HG03280 (cell line): ENCODE results near the gene ADCY6.

ENCODE experiments used
- ATAC-seq: cut with Tn5 transposase; IDR thresholded peaks from one replicate; pipeline ENCODE4 v1.9.1; 2021; ENCODE audit warnings: mild to moderate bottlenecking, moderate library complexity; ENCODE audit not compliant: unreplicated experiment

ADCY6 gene

DNA sequence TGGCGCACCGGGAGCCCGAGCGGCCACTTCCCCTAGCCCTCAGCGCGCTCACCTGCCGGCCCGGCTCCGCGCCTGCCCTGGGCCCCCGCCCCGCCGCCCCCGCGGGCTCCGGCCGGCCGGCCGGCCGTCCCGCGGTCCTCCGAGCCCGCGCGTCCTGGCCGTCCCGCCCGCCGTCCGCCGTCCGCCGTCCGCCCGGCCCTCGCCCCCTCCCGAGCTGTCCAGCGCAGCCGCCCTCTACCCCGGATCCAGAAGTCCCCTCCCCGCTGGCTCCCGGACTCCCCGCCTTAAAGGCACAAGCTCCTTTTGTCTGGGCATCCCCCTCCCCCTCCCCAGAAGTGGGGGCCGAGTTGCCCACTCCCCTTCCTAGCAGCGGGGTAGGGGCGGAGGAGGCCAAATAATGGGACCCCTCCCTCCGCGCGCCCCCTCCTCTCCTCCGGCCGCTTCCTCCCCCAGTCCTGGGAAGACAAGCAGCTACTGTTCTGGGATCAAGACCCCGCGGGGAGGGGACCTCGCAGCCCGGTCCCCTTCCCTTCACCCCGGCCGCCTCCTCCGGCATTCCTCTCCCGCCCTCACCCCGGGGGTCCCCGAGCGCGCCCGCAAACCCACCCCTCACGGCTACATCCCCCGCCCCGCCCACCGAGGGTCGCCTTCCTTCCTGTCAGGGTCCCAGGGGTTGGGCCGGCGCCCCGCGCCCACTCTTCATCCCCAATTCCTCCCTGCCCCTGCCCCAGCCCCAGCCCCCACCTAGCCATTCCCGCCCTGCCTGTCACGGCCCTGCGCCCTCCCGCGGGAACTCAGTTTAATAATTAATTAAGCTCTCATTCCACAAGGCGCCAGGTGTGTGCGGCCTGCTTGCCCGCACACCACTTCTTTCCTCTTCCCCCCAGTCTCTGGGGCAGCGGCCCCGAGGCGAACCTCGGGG lies at the start of gene ADCY6:
TSS of gene ADCY6 (minus strand) at position 236 of the 922 bp plus-strand sequence. CDS start 5,655 bp downstream, outside the sequence.
- ATAC-seq = no peak

DNA sequence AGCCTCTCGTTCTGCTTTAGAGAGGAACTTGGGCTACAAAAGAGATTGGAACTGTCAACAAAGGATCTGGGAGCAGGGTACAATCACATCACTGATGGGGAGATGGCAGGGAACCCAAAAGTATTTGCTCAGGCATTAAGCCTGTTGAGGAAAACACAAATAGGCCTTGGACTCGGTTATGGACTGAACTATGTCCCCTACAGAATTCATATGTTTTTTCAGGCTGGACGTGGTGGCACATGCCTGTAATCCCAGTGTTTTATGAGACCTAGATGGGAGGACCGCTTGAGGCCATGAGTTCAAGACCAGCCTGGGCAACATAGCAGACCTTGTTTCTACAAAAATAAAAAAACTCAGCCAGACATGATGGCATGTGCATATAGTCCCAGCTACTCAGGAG lies 49.2 kb upstream of the ADCY6 start:
- no peak for ATAC-seq

- ATAC-seq = no peak
These were observed 43.6 kb upstream of the ADCY6 start for GRCh38 chr12:48832321-48833060.

GRCh38 chr12:48831257-48831656 lies 42.4 kb upstream of the ADCY6 start:
- ATAC-seq = no peak

DNA sequence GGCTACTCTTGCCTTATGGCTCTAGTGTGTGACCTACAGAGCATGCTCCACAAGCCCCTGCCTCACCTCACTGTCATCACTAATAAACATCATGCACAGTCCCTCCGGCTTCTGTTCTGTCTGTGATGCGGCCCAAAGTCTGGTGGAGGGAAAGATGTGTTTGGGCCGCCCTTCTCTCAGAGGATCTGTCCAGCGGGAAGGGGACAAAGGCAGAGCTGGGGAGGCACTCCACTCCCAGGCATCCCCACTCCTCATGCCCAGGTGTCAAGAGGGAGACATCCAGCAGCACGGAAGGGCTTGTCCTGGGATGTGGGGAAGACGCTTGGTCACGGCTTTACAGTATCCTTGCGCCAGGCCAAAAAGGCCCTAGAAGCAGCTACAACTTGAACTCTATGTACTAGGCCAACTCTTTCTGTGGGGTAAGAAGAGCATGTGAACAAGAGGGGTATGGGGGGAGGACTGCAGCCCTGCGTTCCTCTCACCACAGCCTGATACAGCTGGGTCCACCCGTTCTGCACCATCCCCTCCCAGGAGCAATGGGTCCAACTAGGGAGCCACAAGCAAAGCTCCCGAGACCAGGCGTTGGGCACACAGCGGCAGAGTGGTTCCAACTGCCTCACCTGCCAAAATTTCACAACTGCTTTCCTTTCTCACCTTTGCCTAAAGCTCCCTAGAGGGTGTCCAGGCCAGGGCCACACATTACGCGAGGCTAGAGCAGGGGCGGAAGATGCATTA lies 40.1 kb upstream of the ADCY6 start:
- no peak for ATAC-seq

- no peak for ATAC-seq
These were observed 39.4 kb upstream of the ADCY6 start for GRCh38 chr12:48828293-48828692.

GRCh38 chr12:48827513-48828096 lies 38.7 kb upstream of the ADCY6 start:
- no peak for ATAC-seq

DNA sequence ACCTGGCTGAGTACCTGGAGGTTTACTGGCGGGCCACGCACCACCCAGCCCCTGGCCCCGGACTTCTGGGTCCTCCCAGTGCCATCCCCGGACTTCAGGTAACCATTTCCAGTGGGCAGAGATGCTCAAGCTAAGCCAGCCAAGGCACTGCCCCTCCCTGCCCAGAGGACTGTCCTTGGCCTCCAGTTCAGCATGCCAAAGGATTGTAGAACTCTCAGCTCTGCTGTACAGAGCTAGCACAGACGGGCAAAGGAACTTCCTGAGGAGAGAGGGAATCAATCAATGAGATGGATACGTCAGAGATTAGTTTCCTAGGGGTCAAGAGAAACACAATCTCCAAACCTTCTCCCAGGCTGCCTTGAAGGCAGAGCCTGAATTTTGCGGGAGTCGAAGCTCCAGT lies 38.1 kb upstream of the ADCY6 start:
- ATAC-seq = no peak

DNA sequence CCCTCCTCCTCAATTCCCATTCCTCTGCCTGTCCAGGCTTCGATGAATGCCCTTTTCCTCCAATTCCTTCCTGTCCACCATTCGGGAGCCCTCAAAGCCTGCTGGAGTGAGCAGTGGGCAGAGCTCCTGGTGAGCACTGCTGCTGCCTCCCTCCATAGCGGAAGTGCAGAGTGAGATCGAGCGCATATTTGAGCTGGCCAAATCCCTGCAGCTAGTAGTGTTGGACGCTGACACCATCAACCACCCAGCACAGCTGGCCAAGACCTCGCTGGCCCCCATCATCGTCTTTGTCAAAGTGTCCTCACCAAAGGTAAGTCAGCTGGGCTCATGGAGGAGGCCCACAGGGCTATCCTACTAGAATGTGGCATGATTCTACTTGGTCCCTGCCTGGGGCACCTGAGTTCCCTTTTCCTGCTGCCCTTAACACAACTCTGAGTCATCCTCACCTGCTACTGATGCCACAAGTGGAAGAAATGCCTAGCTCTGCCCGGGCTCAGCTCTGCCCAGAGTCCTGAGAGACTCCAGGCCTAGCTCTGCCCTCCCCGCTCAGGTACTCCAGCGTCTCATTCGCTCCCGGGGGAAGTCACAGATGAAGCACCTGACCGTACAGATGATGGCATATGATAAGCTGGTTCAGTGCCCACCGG lies 37.4 kb upstream of the ADCY6 start:
- ATAC-seq = no peak

DNA sequence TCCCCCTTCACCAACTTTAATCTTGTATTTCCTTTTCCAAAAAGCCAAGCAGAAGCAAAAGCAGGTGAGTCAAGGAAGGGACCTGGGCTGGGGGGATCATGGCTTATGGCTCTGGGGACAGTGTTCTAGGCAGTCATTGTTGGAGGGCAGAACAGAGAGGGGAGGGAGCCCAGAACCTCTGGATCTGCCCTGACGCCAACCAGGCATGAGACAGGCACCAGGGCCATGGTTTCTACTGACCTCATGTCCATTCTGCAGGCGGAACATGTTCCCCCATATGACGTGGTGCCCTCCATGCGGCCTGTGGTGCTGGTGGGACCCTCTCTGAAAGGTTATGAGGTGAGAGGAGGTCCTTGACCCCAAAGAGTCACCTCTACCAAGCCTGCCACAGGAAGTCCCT lies 36.0 kb upstream of the ADCY6 start:
- ATAC-seq = no peak

- ATAC-seq = no peak
These were observed 35.2 kb upstream of the ADCY6 start for GRCh38 chr12:48824112-48824511.

DNA sequence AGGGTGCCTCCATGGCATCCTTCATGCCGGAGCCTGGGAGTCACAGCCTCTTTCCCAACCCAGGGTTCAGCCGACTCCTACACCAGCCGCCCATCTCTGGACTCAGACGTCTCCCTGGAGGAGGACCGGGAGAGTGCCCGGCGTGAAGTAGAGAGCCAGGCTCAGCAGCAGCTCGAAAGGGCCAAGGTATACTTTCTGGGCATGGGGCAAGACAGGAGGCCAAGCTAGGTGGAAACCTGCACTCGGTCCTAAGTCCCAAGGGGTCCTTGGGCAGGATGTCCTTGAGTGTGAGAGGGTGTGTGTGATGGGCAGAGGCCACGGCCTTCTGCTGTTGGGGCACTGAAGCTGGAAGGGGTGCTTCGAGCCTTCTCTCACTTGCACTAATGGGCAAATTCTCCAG lies 34.4 kb upstream of the ADCY6 start:
- ATAC-seq = no peak

- no peak for ATAC-seq
These were observed 33.8 kb upstream of the ADCY6 start for GRCh38 chr12:48822711-48823110.

- no peak for ATAC-seq
These were observed 33.2 kb upstream of the ADCY6 start for GRCh38 chr12:48822139-48822538.

- ATAC-seq = no peak
These were observed 31.3 kb upstream of the ADCY6 start for GRCh38 chr12:48819986-48820725.

GRCh38 chr12:48818831-48819590 lies 30.1 kb upstream of the ADCY6 start:
- no peak for ATAC-seq

DNA sequence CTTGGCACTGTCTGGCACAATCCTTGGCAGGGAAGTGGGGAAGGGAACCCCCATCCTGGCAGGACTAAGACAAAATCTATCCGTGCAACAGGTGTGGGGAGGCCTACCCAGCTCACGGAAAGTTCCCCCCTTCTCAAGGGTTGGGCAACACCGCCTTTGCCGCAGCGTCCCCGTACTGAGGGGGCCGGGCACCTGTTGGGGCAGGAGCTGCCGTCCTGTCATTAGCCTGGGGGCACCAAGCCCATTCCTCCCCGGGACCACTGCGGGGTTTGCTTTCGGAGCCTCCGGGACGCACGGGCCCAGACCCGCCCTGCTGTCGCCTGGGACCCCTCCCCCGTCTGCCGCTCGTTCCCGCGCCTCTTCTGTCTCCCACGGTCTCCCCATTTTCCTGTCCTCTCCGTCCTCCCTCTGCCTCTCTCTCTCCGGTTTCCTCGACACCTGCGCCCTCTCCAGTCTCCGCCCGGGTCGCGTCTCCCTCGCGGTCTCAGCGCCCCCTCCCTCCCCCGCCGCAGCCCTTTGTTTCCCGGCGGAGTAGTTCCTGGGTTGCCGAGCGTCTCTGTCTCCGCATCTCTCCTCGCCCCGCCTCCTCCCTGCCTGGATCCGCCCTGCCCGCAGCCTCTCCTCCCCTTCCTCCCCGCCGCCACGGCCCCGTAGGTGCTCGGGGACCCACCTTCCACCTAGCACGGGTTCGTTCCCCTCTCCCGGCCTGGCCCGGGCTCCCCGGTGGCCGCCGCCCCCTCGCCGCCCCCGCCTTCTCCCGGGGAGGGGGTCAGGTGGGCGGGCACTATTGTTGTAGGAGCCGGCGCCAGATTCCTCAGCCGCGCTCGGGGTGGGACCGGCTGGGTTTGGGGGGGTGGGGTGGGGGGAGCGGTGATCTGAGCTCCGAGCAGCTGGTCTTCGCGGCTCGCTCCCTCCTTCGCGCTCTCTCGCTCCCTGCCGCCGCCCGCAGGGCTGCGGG lies 29.3 kb upstream of the ADCY6 start, which contains the start of gene CACNB3:
TSS of gene CACNB3 (plus strand) at position 624 of the 958 bp plus-strand sequence. CDS start 434 bp downstream, outside the sequence.
- no peak for ATAC-seq
